ENCODE measurements around the gene GALNTL6.
"Not testable (repeated sequence)": the region's sequence is repeated elsewhere in the genome, so short reads cannot be mapped to it uniquely, and the experiment has no call there.

GALNTL6 gene

DNA sequence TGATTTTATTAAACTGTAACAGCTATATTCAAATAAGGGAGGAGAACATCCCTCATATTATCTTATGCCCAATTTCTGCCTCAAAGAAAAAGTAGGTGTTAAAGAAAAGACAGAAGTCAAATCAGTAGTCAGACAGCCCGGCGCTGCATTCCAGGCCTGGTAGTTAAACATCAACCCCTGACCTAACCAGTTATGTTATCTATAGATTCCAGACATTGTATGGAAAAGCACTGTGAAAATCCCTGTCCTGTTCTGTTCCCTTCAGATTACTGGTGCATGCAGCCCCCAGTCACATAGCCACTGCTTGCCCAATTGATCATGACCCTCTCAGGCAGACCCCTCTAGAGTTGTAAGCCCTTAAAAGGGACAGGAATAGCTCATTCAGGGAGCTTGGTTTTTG, 1085.5 kb downstream of the GALNTL6 start:
- Histone ChIP-seq H3K9me3 (ENCODE audit: insufficient read depth, low read length) (no peaks in the 10 kb centered on the region), H3K4me1 (ENCODE audit: insufficient read depth, insufficient read length) (no peaks in the 10 kb centered on the region), H3K9ac (ENCODE audit: insufficient read length, low read depth) (no peak overlapping the region), H3K27me3 (ENCODE audit: insufficient read depth, insufficient read length) (no peaks in the 10 kb centered on the region), H3K4me3 (ENCODE audit: insufficient read length, low read depth) (no peak overlapping the region), H3K36me3 (ENCODE audit: insufficient read depth, insufficient read length, low read length) (no peaks in the 10 kb centered on the region)
- DNase-seq (ENCODE audit: low read depth, low spot score), result no peak
- TF ChIP-seq SUZ12 (IDR thresholded peaks at IDR 0.05; ENCODE audit: extremely low read depth, insufficient read depth, insufficient read length) (no peak), YY1 (IDR thresholded peaks at IDR 0.05; ENCODE audit: insufficient read depth, insufficient read length) (no peak), ZNF274 (IDR thresholded peaks at IDR 0.05; ENCODE audit: low read depth, low read length) (no peak)

DNA sequence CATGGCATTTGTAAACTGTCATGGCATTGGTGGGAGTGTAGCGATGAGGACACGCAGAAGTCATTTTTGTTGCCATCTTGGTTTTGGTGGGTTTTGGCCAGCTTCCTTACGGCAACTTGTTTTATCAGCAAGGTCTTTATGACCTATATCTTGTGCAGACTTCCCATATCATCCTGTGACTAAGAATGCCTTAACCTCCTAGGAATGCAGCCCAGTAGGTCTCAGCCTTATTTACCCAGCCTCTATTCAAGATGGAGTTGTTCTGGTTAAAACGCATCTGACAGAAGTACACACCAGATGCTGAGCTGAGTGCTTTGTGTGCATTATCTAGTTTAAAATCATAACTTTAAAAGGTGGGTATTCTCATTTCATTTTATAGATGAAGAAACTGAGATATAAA, 1086.7 kb downstream of the GALNTL6 start:
- Histone ChIP-seq H3K4me1 (ENCODE audit: insufficient read depth, insufficient read length) (no peaks in the 10 kb centered on the region), H3K9ac (ENCODE audit: insufficient read length, low read depth) (no peak overlapping the region), H3K9me3 (ENCODE audit: insufficient read depth, low read length) (no peaks in the 10 kb centered on the region), H3K36me3 (ENCODE audit: insufficient read depth, insufficient read length, low read length) (no peaks in the 10 kb centered on the region), H3K27me3 (ENCODE audit: insufficient read depth, insufficient read length) (no peaks in the 10 kb centered on the region), H3K4me3 (ENCODE audit: insufficient read length, low read depth) (no peak overlapping the region)
- TF ChIP-seq ZNF274 (IDR thresholded peaks at IDR 0.05; ENCODE audit: low read depth, low read length) (no peak), YY1 (IDR thresholded peaks at IDR 0.05; ENCODE audit: insufficient read depth, insufficient read length) (no peak), SUZ12 (IDR thresholded peaks at IDR 0.05; ENCODE audit: extremely low read depth, insufficient read depth, insufficient read length) (no peak)
- DNase-seq (ENCODE audit: low read depth, low spot score), result no peak

DNA sequence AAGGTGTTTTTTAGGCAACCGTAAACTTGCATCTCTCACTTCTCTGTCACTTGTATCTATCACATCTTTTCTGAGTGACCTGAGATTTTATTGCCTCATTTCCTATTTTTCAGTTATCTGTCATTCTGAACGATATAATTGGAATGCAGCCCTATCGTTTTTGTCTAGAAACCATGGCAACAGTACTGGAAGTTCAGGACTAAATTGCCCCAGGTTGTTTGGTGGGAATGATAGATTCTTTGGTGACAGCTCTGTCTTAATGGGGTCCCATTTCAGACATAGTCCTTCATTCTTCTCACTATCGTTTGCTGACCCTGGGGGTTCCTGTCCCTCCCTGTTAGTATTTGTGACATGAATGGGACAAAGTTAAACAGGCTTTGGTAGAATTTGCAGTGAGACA, 1087.7 kb downstream of the GALNTL6 start:
- Histone ChIP-seq H3K9me3 (ENCODE audit: insufficient read depth, low read length) (no peaks in the 10 kb centered on the region), H3K36me3 (ENCODE audit: insufficient read depth, insufficient read length, low read length) (no peaks in the 10 kb centered on the region), H3K9ac (ENCODE audit: insufficient read length, low read depth) (no peak overlapping the region), H3K4me1 (ENCODE audit: insufficient read depth, insufficient read length) (no peaks in the 10 kb centered on the region), H3K27me3 (ENCODE audit: insufficient read depth, insufficient read length) (no peaks in the 10 kb centered on the region), H3K4me3 (ENCODE audit: insufficient read length, low read depth) (no peak overlapping the region)
- TF ChIP-seq ZNF274 (IDR thresholded peaks at IDR 0.05; ENCODE audit: low read depth, low read length) (no peak), SUZ12 (IDR thresholded peaks at IDR 0.05; ENCODE audit: extremely low read depth, insufficient read depth, insufficient read length) (no peak)
- DNase-seq (ENCODE audit: low read depth, low spot score), result no peak

DNA sequence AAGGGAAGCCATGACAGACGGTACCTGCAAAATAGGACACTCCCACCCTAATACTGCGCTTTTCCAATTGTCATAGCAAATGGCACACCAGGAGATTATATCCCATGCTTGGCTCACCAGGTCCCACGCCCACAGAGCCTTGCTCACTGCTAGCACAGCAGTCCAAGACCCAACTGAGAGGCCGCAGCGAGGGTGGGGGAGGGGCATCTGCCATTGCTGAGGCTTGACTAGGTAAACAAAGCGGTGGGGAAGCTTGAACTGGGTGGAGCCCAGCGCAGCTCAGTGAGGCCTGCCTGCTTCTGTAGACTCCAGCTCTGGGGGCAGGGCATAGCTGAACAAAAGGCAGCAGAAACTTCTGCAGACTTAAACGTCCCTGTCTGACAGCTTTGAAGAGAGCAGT, 1099.3 kb downstream of the GALNTL6 start:
- H3K9ac ChIP-seq (ENCODE audit: insufficient read length, low read depth); DNase-seq (ENCODE audit: low read depth, low spot score): not testable (repeated sequence)
- peaks cover 15% of the 10 kb centered on the region; the same call in 1 of the 2 replicates for H3K9me3 ChIP-seq (ENCODE audit: insufficient read depth, low read length)

DNA sequence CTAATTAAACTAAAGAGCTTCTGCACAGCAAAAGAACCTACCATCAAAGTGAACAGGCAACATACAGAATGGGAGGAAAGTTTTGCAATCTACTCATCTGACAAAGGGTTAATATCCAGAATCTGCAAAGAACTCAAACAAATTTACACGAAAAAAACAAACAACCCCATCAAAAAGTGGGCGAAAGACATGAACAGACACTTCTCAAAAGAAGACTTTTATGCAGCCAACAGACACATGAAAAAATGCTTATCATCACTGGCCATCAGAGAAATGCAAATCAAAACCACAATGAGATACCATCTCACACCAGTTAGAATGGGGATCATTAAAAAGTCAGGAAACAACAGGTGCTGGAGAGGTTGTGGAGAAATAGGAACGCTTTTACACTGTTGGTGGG, 1104.2 kb downstream of the GALNTL6 start:
- not testable (repeated sequence) for H3K4me1 ChIP-seq (ENCODE audit: insufficient read depth, insufficient read length); H3K36me3 ChIP-seq (ENCODE audit: insufficient read depth, insufficient read length, low read length); DNase-seq (ENCODE audit: low read depth, low spot score); H3K4me3 ChIP-seq (ENCODE audit: insufficient read length, low read depth); H3K9ac ChIP-seq (ENCODE audit: insufficient read length, low read depth); H3K27me3 ChIP-seq (ENCODE audit: insufficient read depth, insufficient read length); H3K9me3 ChIP-seq (ENCODE audit: insufficient read depth, low read length)

More for the DNA sequence above, 1099.3 kb downstream of the GALNTL6 start:
- H3K4me1 ChIP-seq (ENCODE audit: insufficient read depth, insufficient read length); H3K36me3 ChIP-seq (ENCODE audit: insufficient read depth, insufficient read length, low read length); H3K4me3 ChIP-seq (ENCODE audit: insufficient read length, low read depth); H3K27me3 ChIP-seq (ENCODE audit: insufficient read depth, insufficient read length): not testable (repeated sequence)

DNA sequence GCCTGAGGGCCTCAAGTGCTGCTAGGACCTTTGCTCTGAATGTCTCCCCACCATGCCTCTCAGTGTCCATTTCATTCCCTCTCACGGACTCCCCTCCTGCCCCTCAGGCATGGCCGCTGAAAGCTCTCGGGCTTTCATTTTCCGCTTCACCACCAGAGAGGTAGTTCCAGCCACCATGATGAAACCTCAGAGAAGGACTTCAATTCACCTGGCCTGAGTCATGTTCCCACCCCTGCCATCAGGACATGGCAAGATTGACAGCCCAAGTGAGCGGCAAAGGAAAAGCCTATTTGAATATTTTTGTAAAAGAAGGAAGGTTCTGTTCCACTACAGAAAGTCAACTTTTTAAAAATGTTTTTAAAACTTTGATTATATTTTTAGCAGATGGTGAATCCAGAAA, 1106.1 kb downstream of the GALNTL6 start:
- Histone ChIP-seq H3K27me3 (ENCODE audit: insufficient read depth, insufficient read length) (no peaks in the 10 kb centered on the region), H3K9ac (ENCODE audit: insufficient read length, low read depth) (no peak overlapping the region), H3K36me3 (ENCODE audit: insufficient read depth, insufficient read length, low read length) (no peaks in the 10 kb centered on the region), H3K4me1 (ENCODE audit: insufficient read depth, insufficient read length) (no peaks in the 10 kb centered on the region), H3K4me3 (ENCODE audit: insufficient read length, low read depth) (no peak overlapping the region), H3K9me3 (ENCODE audit: insufficient read depth, low read length) (no peaks in the 10 kb centered on the region)
- DNase-seq (ENCODE audit: low read depth, low spot score), result no peak
- no peak for TF ChIP-seq SUZ12 (IDR thresholded peaks at IDR 0.05; ENCODE audit: extremely low read depth, insufficient read depth, insufficient read length)
- no peak for TF ChIP-seq YY1 (IDR thresholded peaks at IDR 0.05; ENCODE audit: insufficient read depth, insufficient read length)
- TF ChIP-seq ZNF274 (IDR thresholded peaks at IDR 0.05; ENCODE audit: low read depth, low read length), result no peak

DNA sequence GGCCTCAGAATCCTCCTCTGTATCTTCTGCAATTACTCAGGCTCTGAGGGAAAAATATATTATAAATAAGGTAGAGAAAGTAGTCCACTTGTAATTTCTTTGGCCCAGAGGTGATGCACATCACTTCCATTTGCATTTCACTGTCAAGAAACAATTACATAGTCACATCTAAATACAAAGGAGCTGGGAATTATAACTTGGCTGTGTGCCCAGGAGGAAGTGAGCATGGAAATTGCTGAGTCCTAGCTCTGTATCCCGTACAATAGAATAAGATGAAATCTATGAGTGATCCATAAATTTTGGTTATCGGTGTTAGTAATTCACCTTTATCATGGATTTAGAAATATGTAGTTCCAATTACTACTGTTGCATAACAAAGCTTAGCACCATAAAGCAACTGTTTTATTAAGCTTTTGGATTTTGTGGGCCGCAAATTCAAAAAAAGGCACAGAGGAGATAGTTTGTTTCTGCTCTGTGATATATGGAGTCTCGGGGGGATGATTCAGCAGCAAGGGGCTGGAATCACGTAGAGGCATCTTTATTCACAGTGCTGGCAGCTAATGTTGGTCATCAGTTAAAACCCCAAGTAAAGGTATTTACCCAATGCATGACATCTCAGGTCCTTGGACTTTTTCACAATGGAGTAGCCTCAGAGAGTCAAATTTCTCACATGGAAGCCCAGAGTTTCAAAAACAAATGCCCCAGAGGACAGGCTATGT, 1114.1 kb downstream of the GALNTL6 start:
- Histone ChIP-seq H3K4me3 (ENCODE audit: insufficient read length, low read depth) (no peak overlapping the region), H3K4me1 (ENCODE audit: insufficient read depth, insufficient read length) (no peaks in the 10 kb centered on the region), H3K9ac (ENCODE audit: insufficient read length, low read depth) (no peak overlapping the region), H3K27me3 (ENCODE audit: insufficient read depth, insufficient read length) (no peaks in the 10 kb centered on the region), H3K36me3 (ENCODE audit: insufficient read depth, insufficient read length, low read length) (no peaks in the 10 kb centered on the region), H3K9me3 (ENCODE audit: insufficient read depth, low read length) (no peaks in the 10 kb centered on the region)
- no peak for DNase-seq (ENCODE audit: low read depth, low spot score)
- TF ChIP-seq SUZ12 (IDR thresholded peaks at IDR 0.05; ENCODE audit: extremely low read depth, insufficient read depth, insufficient read length) (no peak), YY1 (IDR thresholded peaks at IDR 0.05; ENCODE audit: insufficient read depth, insufficient read length) (no peak), ZNF274 (IDR thresholded peaks at IDR 0.05; ENCODE audit: low read depth, low read length) (no peak)

DNA sequence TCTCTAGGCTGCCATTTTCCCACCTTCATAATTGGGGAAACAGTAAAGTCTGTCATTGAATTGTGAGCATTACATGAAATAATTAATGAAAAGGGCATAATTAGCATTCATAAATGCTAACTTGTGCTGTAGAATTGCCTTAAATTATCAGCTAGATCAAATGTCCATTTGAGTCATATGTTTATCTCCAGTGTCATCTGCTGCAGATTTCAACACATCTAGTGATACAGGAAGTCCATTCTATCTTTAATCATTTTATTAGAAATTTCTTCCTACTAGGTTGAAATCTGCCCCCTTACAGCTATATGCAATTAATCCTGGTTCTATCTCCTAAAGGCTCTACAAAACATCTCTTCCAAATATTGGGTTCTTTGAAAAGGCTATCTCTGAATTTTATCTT, 1115.1 kb downstream of the GALNTL6 start:
- H3K27me3 ChIP-seq (ENCODE audit: insufficient read depth, insufficient read length), result no peaks in the 10 kb centered on the region
- H3K4me3 ChIP-seq (ENCODE audit: insufficient read length, low read depth), result no peak overlapping the region
- H3K9ac ChIP-seq (ENCODE audit: insufficient read length, low read depth), result no peak overlapping the region
- no peaks in the 10 kb centered on the region for H3K9me3 ChIP-seq (ENCODE audit: insufficient read depth, low read length)
- no peaks in the 10 kb centered on the region for H3K36me3 ChIP-seq (ENCODE audit: insufficient read depth, insufficient read length, low read length)
- H3K4me1 ChIP-seq (ENCODE audit: insufficient read depth, insufficient read length), result no peaks in the 10 kb centered on the region
- TF ChIP-seq YY1 (IDR thresholded peaks at IDR 0.05; ENCODE audit: insufficient read depth, insufficient read length) (no peak), SUZ12 (IDR thresholded peaks at IDR 0.05; ENCODE audit: extremely low read depth, insufficient read depth, insufficient read length) (no peak), ZNF274 (IDR thresholded peaks at IDR 0.05; ENCODE audit: low read depth, low read length) (no peak)
- DNase-seq (ENCODE audit: low read depth, low spot score), result no peak
